Heart right ventricle (tissue), 16 donors: ENCODE measurements around the gene NT5DC1. TPM values are rescaled to one million over a fixed set of nuclear protein-coding genes. Genes with fewer than 3 reads are reported as not detected.

ENCODE experiments used
- ATAC-seq, 8 donors: fragments of 200-7000 bp; cut with Tn5 transposase; one replicate each; pipeline ENCODE4 v1.9.1; 2020; ENCODE audit warnings: mild to moderate bottlenecking in 8 of 8, moderate library complexity in 8 of 8, moderate number of reproducible peaks in 1 of 8
- DNase-seq, 2 donors: peaks; one replicate each; pipeline ENCODE4 v3.0.0-alpha.2; 2020
- H3K27ac ChIP-seq, 10 donors: fragments of 200-600 bp; sonication (generic) in 2 of 10; one replicate each; pipeline versions ENCODE4 v1.5.0 to v1.8.0; 2020 to 2022; ENCODE audit warnings: mild to moderate bottlenecking in 3 of 10
- H3K27me3 ChIP-seq, 7 donors: fragments of 200-600 bp; one replicate each; pipeline ENCODE4 v1.8.0; 2021 to 2022; ENCODE audit warnings: mild to moderate bottlenecking in 2 of 7
- H3K36me3 ChIP-seq, 9 donors: fragments of 200-600 bp; sonication (generic) in 1 of 9; one replicate each; pipeline versions ENCODE4 v1.5.0 to v1.8.0; 2020 to 2022; ENCODE audit warnings: mild to moderate bottlenecking in 2 of 9
- H3K4me1 ChIP-seq, 9 donors: fragments of 200-600 bp; sonication (generic) in 1 of 9; one replicate each; pipeline versions ENCODE4 v1.5.0 to v1.8.0; 2020 to 2022; ENCODE audit warnings: mild to moderate bottlenecking in 4 of 9
- H3K4me3 ChIP-seq, 10 donors: fragments of 200-600 bp; sonication (generic) in 2 of 10; one replicate each; pipeline versions ENCODE4 v1.5.0 to v1.8.0; 2020 to 2022; ENCODE audit warnings: mild to moderate bottlenecking in 7 of 10, moderate library complexity in 2 of 10
- H3K9me3 ChIP-seq, 11 donors: fragments of 200-600 bp in 10 of 11; sonication (generic) in 2 of 11; one replicate each; pipeline versions ENCODE4 v1.5.0 to v1.8.0; 2013 to 2022; ENCODE audit warnings: mild to moderate bottlenecking in 2 of 11, control low read depth in 1 of 11, moderate library complexity in 1 of 11
- CTCF ChIP-seq, 9 donors: fragments of 200-600 bp; sonication (generic) in 2 of 9; IDR thresholded peaks; one replicate each; pipeline versions ENCODE4 v1.5.0 to v1.8.0; 2021 to 2022; ENCODE audit warnings: antibody characterized with exemption in 9 of 9, mild to moderate bottlenecking in 5 of 9, moderate library complexity in 1 of 9
- WGBS, 2 donors: extraction: QIAGEN DNeasy Blood & Tissue Kit; methylation state at CpG; one replicate each; pipeline ENCODE4 v1.1.7; 2013; ENCODE audit warnings: inconsistent platforms in 1 of 2; 5-methylcytosine and 5-hydroxymethylcytosine counted together
- intact Hi-C, 10 donors: fragments of 100-400 bp; cut with DNase I; formaldehyde crosslinking; loops; one replicate each; pipeline versions ENCODE4 v1.11.1 to v1.14.2; 2022
- polyA plus RNA-seq, 2 donors: library from polyadenylated mRNA; stranded (reverse); fragments of 200-250 nt; gene quantifications; one replicate each; pipeline ENCODE4 v1.2.3, GENCODE V29; 2013
- total RNA-seq, 10 donors: library from RNA; stranded (reverse); fragmentation: NEBNext Ultra II Directional in 3 of 10; extraction: Animal tissue kit (Norgen Biotek cat#: 25700) in 3 of 10; gene quantifications; one replicate each; pipeline versions ENCODE4 v1.2.1 to v1.2.4, GENCODE V29; 2021 to 2023
- donor health status: Arrhythmogenic right ventricular cardiomyopathy.
- donor health status: ischemic (EF 13 %, LVEDD 7.1; RV severe dilation, severe dysfunction).
- donor health status: healthy with polysubstance abuse.
- donor health status: DM: no; HTN: yes; CAD: no.
- donor health status: DM: no; HTN: no; CAD: no.
- donor health status: ischemic (EF 25% LVEDD 6.9; RV normal size, moderate dysfunction).
- donor health status: ischemic (EF 25% LVEDD 5.7; RV mildly dilated, moderate dysfunction).
- donor health status: healthy.
- donor health status: DM: yes; HTN: yes; CAD: no.
- donor health status: Ischemic cardiomyopathy.
- donor health status: ischemic (EF 35%, LVEDD 5.7; RV mildly dilated, moderate dysfunction).
- donor health status: nonischemic (EF 11% LVEDD 7.7; RV severe dilation, severe dysfunction).
- donor health status: DM: yes; HTN: yes; CAD: no.
- donor health status: PGD.
- donor health status: ischemic (EF 29% LVEDD 5.4; RV normal size, mild dysfunction).
- donor health status: nonischemic (EF 23%, LVEDD 6.1; RV moderate dilation, normal function).

Gene NT5DC1
- total and polyA plus RNA-seq, 12 donors = 5.9 to 69.7 (median 57.3) TPM

- Histone ChIP-seq H3K4me3 (no peak overlapping the region), H3K9me3 (no peaks in the 10 kb centered on the region), H3K36me3 (peaks cover 0 to 68% (median 44%) of the 10 kb centered on the region in 9 donors), H3K27ac (no peak overlapping the region), H3K27me3 (no peaks in the 10 kb centered on the region), H3K4me1 (peaks cover 3 to 31% (median 26%) of the 10 kb centered on the region in 9 donors)
- 14 to 22% methylated on average over 1 of the region's 1 CpG for WGBS, 2 donors
- intact Hi-C loops = loop anchor here in 1 of 10 donors (10.0 kb wide), 1 partner anchor 494 kb away; no protein-coding TSS in a partner anchor
- TF ChIP-seq CTCF (IDR thresholded peaks at IDR 0.05) = no peak
- DNase-seq (no peak), ATAC-seq (peak in 4 of 8 donors; percentile 31 to 51 (median 44))
These were observed 8.2 kb downstream of the NT5DC1 start for GRCh38 chr6:116108836-116109235.

GRCh38 chr6:116111552-116112528 is 11.2 kb downstream of the NT5DC1 start:
- TF ChIP-seq CTCF (IDR thresholded peaks at IDR 0.05) = peak in 6 of 9 donors; percentile 25 to 58 (median 34)
- Histone ChIP-seq H3K27me3 (no peaks in the 10 kb centered on the region), H3K4me1 (peaks cover 0 to 2% (median under 1%) of the 10 kb centered on the region in 9 donors), H3K4me3 (no peak overlapping the region), H3K36me3 (peaks cover 0 to 92% (median 47%) of the 10 kb centered on the region in 9 donors), H3K9me3 (no peaks in the 10 kb centered on the region), H3K27ac (no peak overlapping the region)
- WGBS, 2 donors = 75 to 95% methylated on average over 5 of the region's 5 CpGs
- DNase-seq = no peak
- intact Hi-C loops = no loop called here
- ATAC-seq = no peak

GRCh38 chr6:116113386-116113785 is 12.7 kb downstream of the NT5DC1 start:
- Histone ChIP-seq H3K9me3 (no peaks in the 10 kb centered on the region), H3K4me1 (no peaks in the 10 kb centered on the region), H3K36me3 (peaks cover 0 to 99% (median 52%) of the 10 kb centered on the region in 9 donors), H3K27me3 (no peaks in the 10 kb centered on the region), H3K27ac (no peak overlapping the region), H3K4me3 (no peak overlapping the region)
- 92 to 93% methylated on average over 2 of the region's 2 CpGs for WGBS, 2 donors
- DNase-seq (no peak), ATAC-seq (no peak)
- TF ChIP-seq CTCF (IDR thresholded peaks at IDR 0.05) = no peak
- intact Hi-C loops = no loop called here

- H3K27me3 ChIP-seq = no peaks in the 10 kb centered on the region
- no peaks in the 10 kb centered on the region for H3K4me1 ChIP-seq
- WGBS, 2 donors = 92% methylated on average over 2 of the region's 2 CpGs
- H3K9me3 ChIP-seq = no peaks in the 10 kb centered on the region
- TF ChIP-seq CTCF (IDR thresholded peaks at IDR 0.05) = peak in 7 of 9 donors; percentile 19 to 46 (median 37)
- no peak overlapping the region for H3K27ac ChIP-seq
- intact Hi-C loops = no loop called here
- DNase-seq = no peak
- H3K4me3 ChIP-seq = no peak overlapping the region
- no peak for ATAC-seq
- H3K36me3 ChIP-seq = peaks cover 0 to 99% (median 32%) of the 10 kb centered on the region in 9 donors
These were observed 15.1 kb downstream of the NT5DC1 start for GRCh38 chr6:116115781-116116180.
